Thoracic aorta (tissue), 2 donors: ENCODE data around the gene C2orf69. TPM values are rescaled to one million over a fixed set of nuclear protein-coding genes. Genes with fewer than 3 reads are reported as not detected.

ENCODE experiments used
- ATAC-seq: fragments of 150-250 bp; one replicate; pipeline ENCODE4 v1.8.0; 2017; ENCODE audit warnings: low read depth; ENCODE audit not compliant: insufficient number of reproducible peaks, low FRiP score
- DNase-seq: peaks from one replicate; pipeline ENCODE4 v3.0.0-alpha.2; 2020; ENCODE audit warnings: low spot score
- H3K27ac ChIP-seq, 2 donors: fragments of 200-600 bp; sonication (generic); 1 replicate in 1 of 2; 2 replicates in 1 of 2; pipeline ENCODE4 v1.5.1; 2016; ENCODE audit warnings: mild to moderate bottlenecking in 2 of 2, moderate library complexity in 2 of 2
- H3K27me3 ChIP-seq: fragments of 200-600 bp; sonication (generic); replicated peaks from 2 replicates; pipeline ENCODE4 v1.6.0; 2016; ENCODE audit warnings: mild to moderate bottlenecking; ENCODE audit not compliant: insufficient read depth
- H3K36me3 ChIP-seq: fragments of 200-600 bp; sonication (generic); one replicate; pipeline ENCODE4 v1.5.1; 2016
- H3K4me1 ChIP-seq, 2 donors: fragments of 200-600 bp; sonication (generic); 1 replicate in 1 of 2; 2 replicates in 1 of 2; pipeline versions ENCODE4 v1.5.1 to v1.6.0; 2016; ENCODE audit warnings: low read depth in 2 of 2, mild to moderate bottlenecking in 1 of 2; ENCODE audit not compliant: control insufficient read depth in 1 of 2
- H3K4me3 ChIP-seq: fragments of 200-600 bp; sonication (generic); 2 replicates; pipeline ENCODE4 v1.5.1; 2016; ENCODE audit warnings: mild to moderate bottlenecking
- H3K9me3 ChIP-seq: fragments of 200-600 bp; sonication (generic); 2 replicates; pipeline ENCODE4 v1.5.1; 2016
- CTCF ChIP-seq: fragments of 200-600 bp; sonication (generic); IDR thresholded peaks from one replicate; pipeline ENCODE4 v1.5.1; 2019; ENCODE audit warnings: antibody characterized with exemption
- total RNA-seq, 2 donors: library from RNA; depleted of rRNA; stranded (reverse); fragments of >200 nt; gene quantifications; one replicate each; pipeline versions ENCODE4 v1.1.0 to v1.2.3, GENCODE V29; 2016

Gene C2orf69
- total RNA-seq, 2 donors from 2014 or later, result 10.8 to 16.7 TPM

DNA sequence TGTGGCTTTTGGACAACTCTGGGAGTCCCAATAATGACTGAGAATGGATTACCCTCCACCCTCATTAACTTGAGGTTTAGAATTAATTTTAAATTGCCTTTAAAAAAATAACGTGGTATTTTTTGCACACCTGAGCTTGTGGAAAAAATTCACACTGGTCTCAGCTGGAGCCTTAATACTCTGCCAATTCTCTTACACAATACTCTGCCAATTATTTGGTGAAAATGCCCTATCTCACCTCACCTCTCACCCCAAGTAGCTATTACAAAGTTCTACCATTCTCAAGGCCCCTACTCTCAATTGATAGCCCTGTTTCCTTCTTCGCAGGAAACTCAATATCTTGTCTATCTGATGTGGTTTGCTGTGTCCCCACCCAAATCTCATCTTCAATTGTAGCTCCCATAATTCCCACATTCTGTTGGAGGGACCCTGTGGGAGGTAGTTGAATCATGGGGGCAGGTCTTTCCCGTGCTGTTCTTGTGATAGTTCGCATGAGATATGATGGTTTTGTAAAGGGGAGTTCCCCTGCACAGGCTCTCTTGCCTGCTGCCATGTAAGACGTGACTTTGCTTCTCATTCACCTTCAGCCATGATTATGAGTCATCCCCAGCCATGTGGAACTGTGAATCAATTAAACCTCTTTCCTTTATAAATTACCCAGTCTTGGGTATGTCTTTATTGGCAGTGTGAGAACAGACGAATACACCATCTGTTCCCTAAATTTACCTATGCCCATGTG lies 27.4 kb upstream of the C2orf69 start:
- Histone ChIP-seq H3K27ac (no peak overlapping the region), H3K27me3 (no peaks in the 10 kb centered on the region), H3K4me1 (no peaks in the 10 kb centered on the region), H3K36me3 (no peaks in the 10 kb centered on the region), H3K9me3 (no peaks in the 10 kb centered on the region), H3K4me3 (no peak overlapping the region)
- ATAC-seq, result no peak
- no peak for TF ChIP-seq CTCF
- no peak for DNase-seq

DNA sequence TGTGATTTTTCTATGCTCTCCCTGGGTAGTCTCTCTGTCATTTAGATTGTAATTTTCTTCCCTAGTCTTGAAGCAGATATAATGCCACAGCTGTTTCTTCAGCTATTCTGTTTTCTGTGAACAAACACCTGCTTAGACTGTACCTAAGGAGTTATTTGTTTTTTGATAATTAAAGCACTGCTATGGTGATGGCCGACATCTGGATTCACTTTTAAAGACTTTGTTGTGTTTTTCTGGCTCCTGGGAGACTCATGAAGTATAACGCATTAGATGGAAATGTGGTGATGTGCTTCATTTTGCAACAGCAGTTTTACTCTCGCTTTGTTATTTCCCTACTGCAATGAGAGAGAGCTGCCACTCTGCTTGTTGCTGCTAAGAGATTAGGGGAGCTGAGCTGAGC lies 15.7 kb upstream of the C2orf69 start:
- Histone ChIP-seq H3K27ac (no peak overlapping the region), H3K4me3 (no peak overlapping the region), H3K4me1 (no peaks in the 10 kb centered on the region), H3K36me3 (no peaks in the 10 kb centered on the region), H3K27me3 (no peaks in the 10 kb centered on the region), H3K9me3 (no peaks in the 10 kb centered on the region)
- ATAC-seq (no peak), DNase-seq (no peak)
- no peak for TF ChIP-seq CTCF

DNA sequence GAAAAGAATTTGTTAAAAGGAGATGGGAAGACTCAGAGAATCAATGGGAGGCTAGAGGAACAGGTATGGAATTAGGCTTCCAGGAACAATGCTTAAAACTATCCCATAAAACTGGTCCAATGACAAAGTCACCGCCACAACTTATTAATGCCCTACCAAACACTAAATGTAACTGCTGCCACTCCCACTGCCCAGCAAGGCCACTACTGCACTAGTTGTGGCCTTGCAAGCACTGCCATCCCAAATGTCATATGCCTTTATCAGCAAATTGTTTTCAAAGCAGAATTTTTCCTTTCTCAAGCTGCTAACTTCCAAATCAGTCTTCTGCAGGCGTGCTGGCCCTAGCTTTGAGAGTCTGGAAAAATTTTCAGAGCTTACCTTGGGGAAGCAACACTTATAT lies 14.5 kb upstream of the C2orf69 start:
- H3K36me3 ChIP-seq, result no peaks in the 10 kb centered on the region
- no peaks in the 10 kb centered on the region for H3K27me3 ChIP-seq
- no peak for DNase-seq
- H3K9me3 ChIP-seq, result no peaks in the 10 kb centered on the region
- no peak overlapping the region for H3K27ac ChIP-seq
- no peak overlapping the region for H3K4me3 ChIP-seq
- ATAC-seq, result no peak
- H3K4me1 ChIP-seq, result no peaks in the 10 kb centered on the region
- no peak for TF ChIP-seq CTCF

DNA sequence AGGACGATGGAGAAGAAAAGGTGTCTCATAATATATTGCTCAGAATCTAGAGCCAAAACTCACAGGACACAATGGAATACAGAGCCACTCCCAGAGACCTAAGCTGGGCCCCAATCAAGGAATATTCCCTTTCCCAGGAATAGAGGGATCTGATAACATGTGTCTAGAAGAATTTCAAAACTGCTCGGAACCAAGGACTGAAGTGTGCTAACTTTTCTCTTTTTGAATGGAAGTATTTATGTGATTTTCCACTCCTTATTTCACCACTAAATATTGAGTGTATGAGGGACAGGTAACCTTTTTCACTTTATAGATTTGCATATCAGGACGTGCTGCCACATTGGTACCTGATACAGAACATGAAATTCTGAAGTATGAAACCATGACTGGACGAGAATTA lies 9.2 kb upstream of the C2orf69 start:
- H3K4me3 ChIP-seq, result no peak overlapping the region
- no peak for TF ChIP-seq CTCF
- H3K27me3 ChIP-seq, result no peaks in the 10 kb centered on the region
- DNase-seq, result no peak
- no peak for ATAC-seq
- H3K9me3 ChIP-seq, result no peaks in the 10 kb centered on the region
- H3K36me3 ChIP-seq, result no peaks in the 10 kb centered on the region
- H3K4me1 ChIP-seq, result no peaks in the 10 kb centered on the region
- H3K27ac ChIP-seq, result no peak overlapping the region

DNA sequence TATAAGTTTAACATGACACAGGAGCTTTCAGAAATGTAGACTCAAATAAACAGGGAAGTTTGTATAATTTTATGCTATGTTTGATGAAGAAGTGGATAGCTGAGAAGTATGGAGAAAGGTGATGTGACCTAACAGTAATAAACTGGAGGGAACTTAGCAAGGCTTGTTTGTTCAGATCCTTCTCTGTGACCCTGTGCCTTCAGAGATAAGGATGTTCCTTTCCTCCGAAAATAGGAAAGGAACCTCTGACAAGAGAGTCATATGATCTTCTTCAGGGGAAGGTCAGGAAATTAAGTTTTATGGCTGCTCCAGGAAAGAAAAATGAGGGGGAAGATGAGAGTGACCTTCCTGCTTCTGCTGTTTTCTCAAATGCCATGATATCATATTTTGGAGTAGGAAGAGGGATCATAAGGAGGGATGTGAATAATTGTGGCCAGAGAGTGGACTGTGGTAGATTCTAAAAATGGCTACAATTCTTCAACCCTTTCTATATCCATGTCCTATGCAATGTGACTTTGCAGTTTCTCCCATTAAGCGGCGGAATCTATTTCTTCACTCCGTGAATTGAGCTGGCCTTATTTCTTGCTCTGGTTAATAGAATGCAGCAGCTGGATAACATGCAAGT lies 8.5 kb upstream of the C2orf69 start:
- Histone ChIP-seq H3K27ac (no peak overlapping the region), H3K9me3 (no peaks in the 10 kb centered on the region), H3K36me3 (no peaks in the 10 kb centered on the region), H3K4me1 (no peaks in the 10 kb centered on the region), H3K27me3 (no peaks in the 10 kb centered on the region), H3K4me3 (no peak overlapping the region)
- no peak for TF ChIP-seq CTCF
- ATAC-seq, result no peak
- DNase-seq, result no peak
